SK-N-MC (cell line): Measurements from ENCODE around the gene CACNA1C.

Source experiments
- DNase-seq: peaks from one replicate; pipeline ENCODE4 v3.0.0-alpha.2; 2011; ENCODE audit warnings: low read depth, low spot score
- H3K27ac ChIP-seq: fragments of 200-600 bp; sonication (generic); 2 replicates; pipeline ENCODE4 v1.5.1; 2016; ENCODE audit warnings: mixed run types
- H3K36me3 ChIP-seq: fragments of 200-600 bp; sonication (generic); 2 replicates; pipeline ENCODE4 v1.6.1; 2017; ENCODE audit warnings: antibody characterized with exemption, low read length, mixed read lengths; ENCODE audit not compliant: insufficient read depth
- H3K4me3 ChIP-seq: fragments of 200-600 bp; sonication (generic); 2 replicates; pipeline ENCODE4 v1.5.1; 2016
- H3K9ac ChIP-seq: fragments of 200-600 bp; sonication (generic); 2 replicates; pipeline ENCODE4 v1.8.0; 2017; ENCODE audit warnings: mixed run types, mixed read lengths; ENCODE audit not compliant: insufficient read length
- H3K9me3 ChIP-seq: fragments of 200-600 bp; sonication (generic); 2 replicates; pipeline ENCODE4 v1.6.1; 2017; ENCODE audit warnings: low read depth, mild to moderate bottlenecking, antibody characterized with exemption, low read length, moderate library complexity, mixed read lengths
- EZH2 ChIP-seq: fragments of 200-600 bp; sonication (generic); IDR thresholded peaks from one replicate; pipeline ENCODE4 v1.6.1; 2017; ENCODE audit warnings: antibody characterized with exemption
- FOXP2 ChIP-seq: optimal IDR thresholded peaks from 2 replicates; pipeline ENCODE3; 2011; ENCODE audit warnings: mild to moderate bottlenecking, moderate library complexity; ENCODE audit not compliant: insufficient read depth; ENCODE audit errors: extremely low read length, control extremely low read depth
- POLR2AphosphoS5 ChIP-seq: IDR thresholded peaks from 2 replicates; pipeline ENCODE4 v1.6.1; 2012; ENCODE audit warnings: mild to moderate bottlenecking, low read depth, low read length, borderline replicate concordance

Gene CACNA1C

DNA sequence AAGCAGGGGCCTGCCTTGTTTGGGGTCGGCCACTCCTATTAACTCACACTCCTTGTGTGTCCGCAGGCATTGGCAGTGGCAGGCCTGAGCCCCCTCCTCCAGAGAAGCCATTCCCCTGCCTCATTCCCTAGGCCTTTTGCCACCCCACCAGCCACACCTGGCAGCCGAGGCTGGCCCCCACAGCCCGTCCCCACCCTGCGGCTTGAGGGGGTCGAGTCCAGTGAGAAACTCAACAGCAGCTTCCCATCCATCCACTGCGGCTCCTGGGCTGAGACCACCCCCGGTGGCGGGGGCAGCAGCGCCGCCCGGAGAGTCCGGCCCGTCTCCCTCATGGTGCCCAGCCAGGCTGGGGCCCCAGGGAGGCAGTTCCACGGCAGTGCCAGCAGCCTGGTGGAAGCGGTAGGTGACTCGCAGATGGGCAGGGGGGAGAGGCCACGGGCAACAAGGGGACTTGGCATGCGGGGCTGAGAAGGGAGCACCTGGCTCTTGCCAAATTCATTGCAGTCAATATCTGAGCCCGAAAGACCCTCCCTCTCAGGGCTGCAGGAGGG is 635.7 kb downstream of the CACNA1C start:
- Histone ChIP-seq H3K9me3 (no peaks in the 10 kb centered on the region), H3K36me3 (no peaks in the 10 kb centered on the region), H3K4me3 (no peak overlapping the region), H3K9ac (no peak overlapping the region), H3K27ac (no peak overlapping the region)
- no peak for DNase-seq
- TF ChIP-seq POLR2AphosphoS5: no peak
- TF ChIP-seq FOXP2: no peak
- no peak for TF ChIP-seq EZH2

DNA sequence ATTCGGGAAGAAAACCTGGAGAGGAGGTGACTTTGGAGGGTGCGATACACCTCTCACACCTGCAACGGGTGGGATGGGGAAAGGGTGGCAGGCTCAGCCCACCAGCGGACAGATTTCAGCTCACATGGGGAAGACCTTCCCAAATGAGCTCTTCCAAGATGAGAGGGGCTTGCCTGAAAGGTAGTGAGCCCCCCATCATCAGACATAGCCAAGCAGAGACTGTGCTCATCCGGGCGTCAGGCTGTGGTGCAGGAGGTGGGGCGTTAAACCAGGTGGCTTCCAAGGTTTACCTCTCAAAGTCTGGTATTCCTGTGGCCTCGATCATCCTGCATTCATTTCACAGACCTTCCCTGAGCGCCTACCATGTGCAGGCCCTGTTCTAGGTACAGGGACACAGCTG is 636.6 kb downstream of the CACNA1C start:
- DNase-seq: no peak
- H3K36me3 ChIP-seq: no peaks in the 10 kb centered on the region
- no peak overlapping the region for H3K9ac ChIP-seq
- no peak for TF ChIP-seq POLR2AphosphoS5
- no peak for TF ChIP-seq EZH2
- TF ChIP-seq FOXP2: no peak
- no peak overlapping the region for H3K27ac ChIP-seq
- H3K9me3 ChIP-seq: no peaks in the 10 kb centered on the region
- H3K4me3 ChIP-seq: no peak overlapping the region

GRCh38 chr12:2689879-2690278 is 637.1 kb downstream of the CACNA1C start:
- Histone ChIP-seq H3K27ac (no peak overlapping the region), H3K9me3 (no peaks in the 10 kb centered on the region)
- DNase-seq: no peak

DNA sequence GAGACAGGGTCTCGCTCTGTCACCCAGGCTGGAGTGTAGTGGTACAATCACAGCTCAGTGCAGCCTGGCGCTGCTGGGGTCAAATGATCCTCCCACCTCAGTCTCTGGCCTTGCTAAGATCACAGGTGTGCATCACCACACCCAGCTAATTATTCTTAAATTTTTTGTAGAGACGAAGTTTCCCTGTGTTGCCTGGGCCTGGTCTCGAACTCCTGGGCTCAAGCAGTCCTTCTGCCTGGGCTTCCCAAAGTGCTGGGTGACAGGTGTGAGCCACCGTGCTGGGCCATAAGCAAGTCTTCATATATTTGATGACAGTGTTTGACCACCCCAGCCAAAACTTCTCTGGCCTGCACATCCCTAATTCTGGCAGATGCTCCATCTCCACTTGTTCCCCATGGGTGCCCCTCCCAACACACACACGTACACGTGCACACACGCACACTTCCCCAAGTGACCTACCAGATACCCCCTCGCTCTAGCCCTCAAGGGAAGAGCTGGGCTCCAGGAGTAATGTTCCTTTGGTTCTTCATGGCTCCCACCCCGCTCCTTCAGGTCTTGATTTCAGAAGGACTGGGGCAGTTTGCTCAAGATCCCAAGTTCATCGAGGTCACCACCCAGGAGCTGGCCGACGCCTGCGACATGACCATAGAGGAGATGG is 637.7 kb downstream of the CACNA1C start:
- Histone ChIP-seq H3K27ac (no peak overlapping the region), H3K4me3 (no peak overlapping the region)
- no peak for TF ChIP-seq FOXP2
- TF ChIP-seq EZH2: no peak
- no peak for TF ChIP-seq POLR2AphosphoS5

More at GRCh38 chr12:2689879-2690278, 637.1 kb downstream of the CACNA1C start:
- Histone ChIP-seq H3K36me3 (no peaks in the 10 kb centered on the region), H3K4me3 (no peak overlapping the region), H3K9ac (no peak overlapping the region)
- TF ChIP-seq FOXP2: no peak
- no peak for TF ChIP-seq EZH2
- no peak for TF ChIP-seq POLR2AphosphoS5

GRCh38 chr12:2691006-2691344 is 638.2 kb downstream of the CACNA1C start:
- Histone ChIP-seq H3K9ac (no peak overlapping the region), H3K27ac (no peak overlapping the region), H3K36me3 (no peaks in the 10 kb centered on the region), H3K4me3 (peak overlapping the region; percentile 59), H3K9me3 (no peaks in the 10 kb centered on the region)
- TF ChIP-seq POLR2AphosphoS5 (no peak), EZH2 (no peak), FOXP2 (no peak)
- no peak for DNase-seq

More for the DNA sequence above, 637.7 kb downstream of the CACNA1C start:
- Histone ChIP-seq H3K36me3 (no peaks in the 10 kb centered on the region), H3K9me3 (no peaks in the 10 kb centered on the region), H3K9ac (no peak overlapping the region)
- no peak for DNase-seq

- Histone ChIP-seq H3K9ac (no peak overlapping the region), H3K4me3 (peak overlapping the region; percentile 59), H3K36me3 (no peaks in the 10 kb centered on the region), H3K9me3 (no peaks in the 10 kb centered on the region), H3K27ac (no peak overlapping the region)
- TF ChIP-seq FOXP2 (no peak), EZH2 (no peak), POLR2AphosphoS5 (no peak)
- DNase-seq: no peak
These were observed 638.7 kb downstream of the CACNA1C start for GRCh38 chr12:2691345-2692071.

DNA sequence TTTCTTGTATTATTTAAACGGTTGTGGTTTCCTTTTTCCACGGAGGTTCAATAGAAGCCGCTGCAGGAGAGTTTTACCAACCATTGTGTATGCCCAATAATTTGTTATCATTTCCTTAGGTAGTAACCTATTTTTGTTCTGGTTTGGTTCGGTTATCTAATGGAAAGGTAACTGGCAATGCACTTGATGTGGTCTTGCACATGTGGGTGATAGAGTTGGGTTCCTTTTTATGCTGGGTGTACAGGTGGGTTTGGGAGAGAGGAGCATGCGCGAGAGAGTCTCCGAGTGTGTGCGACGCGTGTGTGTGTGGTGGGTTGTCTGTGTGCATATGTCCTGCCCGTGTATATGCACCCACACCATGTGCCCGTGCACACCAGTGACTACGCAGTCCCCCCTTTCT is 639.3 kb downstream of the CACNA1C start:
- no peak overlapping the region for H3K9ac ChIP-seq
- H3K4me3 ChIP-seq: peak overlapping the region; percentile 59
- no peak for DNase-seq
- TF ChIP-seq FOXP2: no peak
- no peak for TF ChIP-seq POLR2AphosphoS5
- TF ChIP-seq EZH2: no peak
- H3K9me3 ChIP-seq: no peaks in the 10 kb centered on the region
- H3K36me3 ChIP-seq: no peaks in the 10 kb centered on the region
- H3K27ac ChIP-seq: no peak overlapping the region

DNA sequence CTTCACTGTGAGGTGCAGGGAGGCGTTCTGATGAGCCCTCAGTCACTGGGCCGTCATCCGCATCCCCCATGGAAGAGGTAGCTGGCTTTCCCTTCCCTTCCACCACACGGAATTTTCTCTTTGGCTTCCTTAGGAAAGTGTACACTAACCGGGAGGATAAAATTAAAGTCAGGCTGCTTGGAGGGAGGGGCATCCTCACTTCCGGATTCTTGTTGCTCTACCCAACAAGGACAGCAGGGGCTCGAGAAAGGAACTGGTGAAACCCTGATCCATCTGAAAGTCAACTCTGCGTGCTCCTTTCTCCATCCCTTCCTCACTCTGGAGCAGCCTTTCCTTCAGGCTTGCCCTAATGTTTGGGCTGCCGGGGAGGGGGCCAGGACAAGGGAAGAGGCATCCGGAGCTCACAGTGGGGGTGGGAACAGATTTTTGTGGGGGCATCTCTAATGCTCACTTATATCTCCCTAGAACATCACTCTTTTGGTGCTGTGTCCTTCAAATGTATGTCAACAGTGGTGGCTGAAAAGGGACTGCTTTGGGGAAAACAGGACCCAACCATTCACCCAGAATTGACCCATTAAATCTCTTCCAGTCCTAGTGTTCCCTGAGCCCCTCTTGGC is 640.6 kb downstream of the CACNA1C start:
- DNase-seq: no peak
- H3K9ac ChIP-seq: no peak overlapping the region

More for the DNA sequence above, 640.6 kb downstream of the CACNA1C start:
- TF ChIP-seq POLR2AphosphoS5 (no peak), EZH2 (no peak), FOXP2 (no peak)
- H3K9me3 ChIP-seq: no peaks in the 10 kb centered on the region
- no peak overlapping the region for H3K4me3 ChIP-seq
- no peaks in the 10 kb centered on the region for H3K36me3 ChIP-seq
- no peak overlapping the region for H3K27ac ChIP-seq
